Tibial nerve (tissue), 4 donors: ENCODE results near the gene DTWD1. TPM values are rescaled to one million over a fixed set of nuclear protein-coding genes. Genes with fewer than 3 reads are reported as not detected.

Experiments
- DNase-seq, 2 donors: peaks; one replicate each; pipeline ENCODE4 v3.0.0-alpha.2; 2019; ENCODE audit warnings: low spot score in 2 of 2
- H3K27ac ChIP-seq, 4 donors: fragments of 200-600 bp; sonication (generic) in 3 of 4; one replicate each; pipeline ENCODE4 v1.5.1; 2017 to 2019; ENCODE audit warnings: mild to moderate bottlenecking in 1 of 4
- H3K27me3 ChIP-seq, 2 donors: fragments of 200-600 bp; sonication (generic) in 1 of 2; one replicate each; pipeline versions ENCODE4 v1.5.1 to v1.6.0; 2017 to 2019
- H3K36me3 ChIP-seq, 3 donors: fragments of 200-600 bp; sonication (generic); one replicate each; pipeline ENCODE4 v1.5.1; 2018 to 2019
- H3K4me1 ChIP-seq, 4 donors: fragments of 200-600 bp; sonication (generic) in 3 of 4; one replicate each; pipeline ENCODE4 v1.5.1; 2017 to 2019
- H3K4me3 ChIP-seq, 4 donors: fragments of 200-600 bp; sonication (generic) in 3 of 4; one replicate each; pipeline ENCODE4 v1.5.1; 2017 to 2019; ENCODE audit warnings: mild to moderate bottlenecking in 1 of 4, moderate library complexity in 1 of 4
- H3K9me3 ChIP-seq, 4 donors: fragments of 200-600 bp; sonication (generic) in 3 of 4; one replicate each; pipeline ENCODE4 v1.5.1; 2017 to 2019
- EP300 ChIP-seq, 2 donors: sonication (generic); formaldehyde crosslinking; IDR thresholded peaks; one replicate each; pipeline ENCODE4 v1.6.1; 2017; ENCODE audit warnings: antibody characterized with exemption in 2 of 2, mild to moderate bottlenecking in 1 of 2
- POLR2A ChIP-seq, 2 donors: fragments of 450-650 bp; IDR thresholded peaks; one replicate each; pipeline ENCODE4 v1.6.1; 2017; ENCODE audit warnings: antibody characterized with exemption in 2 of 2, mild to moderate bottlenecking in 2 of 2, moderate library complexity in 2 of 2
- WGBS, 2 donors: methylation state at CpG; one replicate each; pipeline ENCODE4 v1.1.5; 2018; 5-methylcytosine and 5-hydroxymethylcytosine counted together
- total RNA-seq, 4 donors: library from RNA; depleted of rRNA; stranded (reverse); fragments of >200 nt; gene quantifications; one replicate each; pipeline ENCODE4 v1.1.0, GENCODE V29; 2016
- TF ChIP-seq, protein P1 (sequence below), 5 experiments: fragments of 200-600 bp in 3 of 5; fragments of 450-650 bp in 2 of 5; sonication (generic) in 3 of 5; IDR thresholded peaks; one replicate each; pipeline ENCODE4 v1.5.1; 2016 to 2019; ENCODE audit warnings: antibody characterized with exemption in 5 of 5, mild to moderate bottlenecking in 3 of 5, moderate library complexity in 2 of 5

DTWD1 gene
- total RNA-seq, 4 donors from 2014 or later, result 16.1 to 42.9 (median 18.3) TPM

DNA sequence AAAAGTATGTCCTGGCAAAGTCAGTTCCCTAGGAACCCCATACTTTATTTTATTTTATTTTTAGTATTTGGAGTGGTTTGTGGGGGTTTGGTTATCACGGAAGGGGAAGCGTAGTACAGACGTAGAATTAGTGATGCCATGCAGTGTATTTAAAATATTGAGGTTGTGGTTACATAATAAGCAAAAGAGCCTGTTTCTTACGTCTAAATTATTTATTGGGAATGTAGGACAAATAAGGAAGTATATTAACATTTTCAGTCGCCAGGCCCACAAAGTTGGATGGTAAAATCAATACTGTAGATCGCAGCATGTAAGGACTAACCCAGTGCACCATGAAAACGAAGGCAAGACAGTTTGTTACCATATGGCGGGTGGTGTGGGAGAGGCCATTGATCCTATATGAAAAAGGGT, 558 bp downstream of the DTWD1 start:
- Histone ChIP-seq H3K9me3 (peaks cover 0 to 16% (median 0%) of the 10 kb centered on the region in 4 donors), H3K4me3 (peak overlapping the region; percentile 54 to 83 (median 70)), H3K36me3 (peaks cover 0 to 20% (median 0%) of the 10 kb centered on the region in 3 donors), H3K27me3 (no peaks in the 10 kb centered on the region), H3K4me1 (peaks cover 0 to 40% (median 13%) of the 10 kb centered on the region in 4 donors), H3K27ac (peak overlapping the region; percentile 89 to 95 (median 92))
- 10% methylated on average over 8 of the region's 8 CpGs for WGBS, 2 donors
- TF ChIP-seq, protein P1, sequence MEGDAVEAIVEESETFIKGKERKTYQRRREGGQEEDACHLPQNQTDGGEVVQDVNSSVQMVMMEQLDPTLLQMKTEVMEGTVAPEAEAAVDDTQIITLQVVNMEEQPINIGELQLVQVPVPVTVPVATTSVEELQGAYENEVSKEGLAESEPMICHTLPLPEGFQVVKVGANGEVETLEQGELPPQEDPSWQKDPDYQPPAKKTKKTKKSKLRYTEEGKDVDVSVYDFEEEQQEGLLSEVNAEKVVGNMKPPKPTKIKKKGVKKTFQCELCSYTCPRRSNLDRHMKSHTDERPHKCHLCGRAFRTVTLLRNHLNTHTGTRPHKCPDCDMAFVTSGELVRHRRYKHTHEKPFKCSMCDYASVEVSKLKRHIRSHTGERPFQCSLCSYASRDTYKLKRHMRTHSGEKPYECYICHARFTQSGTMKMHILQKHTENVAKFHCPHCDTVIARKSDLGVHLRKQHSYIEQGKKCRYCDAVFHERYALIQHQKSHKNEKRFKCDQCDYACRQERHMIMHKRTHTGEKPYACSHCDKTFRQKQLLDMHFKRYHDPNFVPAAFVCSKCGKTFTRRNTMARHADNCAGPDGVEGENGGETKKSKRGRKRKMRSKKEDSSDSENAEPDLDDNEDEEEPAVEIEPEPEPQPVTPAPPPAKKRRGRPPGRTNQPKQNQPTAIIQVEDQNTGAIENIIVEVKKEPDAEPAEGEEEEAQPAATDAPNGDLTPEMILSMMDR (IDR thresholded peaks at IDR 0.05), result no peak
- TF ChIP-seq POLR2A (IDR thresholded peaks at IDR 0.05) (no peak), EP300 (IDR thresholded peaks at IDR 0.05) (no peak)
- DNase-seq, result no peak

- H3K9me3 ChIP-seq, result peaks cover 0 to 16% (median 0%) of the 10 kb centered on the region in 4 donors
- no peak for DNase-seq
- H3K27me3 ChIP-seq, result no peaks in the 10 kb centered on the region
- peak overlapping the region; percentile 89 to 95 (median 92) for H3K27ac ChIP-seq
- no peak for TF ChIP-seq POLR2A (IDR thresholded peaks at IDR 0.05)
- no peak for TF ChIP-seq EP300 (IDR thresholded peaks at IDR 0.05)
- TF ChIP-seq, protein P1 (IDR thresholded peaks at IDR 0.05), result no peak
- H3K36me3 ChIP-seq, result peaks cover 0 to 23% (median 0%) of the 10 kb centered on the region in 3 donors
- H3K4me3 ChIP-seq, result peak overlapping the region; percentile 54 to 83 (median 70)
- H3K4me1 ChIP-seq, result peaks cover 0 to 40% (median 13%) of the 10 kb centered on the region in 4 donors
- WGBS, 2 donors, result 8 to 34% methylated on average over 1 of the region's 1 CpG
Measured at GRCh38 chr15:49621887-49622286, 1.0 kb downstream of the DTWD1 start.

DNA sequence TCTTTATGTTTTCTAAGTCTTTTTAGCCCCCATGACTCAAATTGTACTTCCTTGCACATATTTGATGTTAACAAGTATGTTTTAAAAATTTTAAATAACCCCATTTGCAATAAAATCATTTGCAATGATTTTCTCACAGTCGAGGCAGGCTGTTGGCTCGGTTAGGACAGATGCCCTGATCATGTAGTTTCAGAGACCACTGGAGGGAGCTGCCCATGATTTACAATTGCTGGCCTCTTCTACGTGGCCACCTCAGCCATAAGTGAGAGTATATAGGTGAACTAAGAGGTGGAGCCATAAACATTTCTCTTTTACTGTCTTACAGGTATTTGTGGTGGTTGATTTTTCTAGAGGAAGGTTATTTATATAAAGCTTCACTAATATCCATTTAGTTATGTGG, 1.7 kb downstream of the DTWD1 start:
- DNase-seq, result no peak
- no peaks in the 10 kb centered on the region for H3K27me3 ChIP-seq
- TF ChIP-seq, protein P1 (IDR thresholded peaks at IDR 0.05), result no peak
- TF ChIP-seq POLR2A (IDR thresholded peaks at IDR 0.05) (no peak), EP300 (IDR thresholded peaks at IDR 0.05) (no peak)
- peaks cover 0 to 29% (median 0%) of the 10 kb centered on the region in 3 donors for H3K36me3 ChIP-seq
- 50 to 52% methylated on average over 3 of the region's 3 CpGs for WGBS, 2 donors
- peaks cover 0 to 45% (median 13%) of the 10 kb centered on the region in 4 donors for H3K4me1 ChIP-seq
- peak overlapping the region in 1 of 4 donors; percentile 60 for H3K4me3 ChIP-seq
- peaks cover 0 to 16% (median 0%) of the 10 kb centered on the region in 4 donors for H3K9me3 ChIP-seq
- H3K27ac ChIP-seq, result peak overlapping the region in 2 of 4 donors; percentile 91 to 95

- 18 to 27% methylated on average over 2 of the region's 2 CpGs for WGBS, 2 donors
- no peaks in the 10 kb centered on the region for H3K27me3 ChIP-seq
- H3K9me3 ChIP-seq, result peaks cover 0 to 16% (median 0%) of the 10 kb centered on the region in 4 donors
- peaks cover 0 to 30% (median 0%) of the 10 kb centered on the region in 3 donors for H3K36me3 ChIP-seq
- H3K4me3 ChIP-seq, result no peak overlapping the region
- peak overlapping the region in 2 of 4 donors; percentile 34 to 95 for H3K27ac ChIP-seq
- no peak for DNase-seq
- TF ChIP-seq, protein P1 (IDR thresholded peaks at IDR 0.05), result no peak
- peaks cover 0 to 47% (median 13%) of the 10 kb centered on the region in 4 donors for H3K4me1 ChIP-seq
Measured at GRCh38 chr15:49624056-49624455, 3.2 kb downstream of the DTWD1 start.

GRCh38 chr15:49625460-49626036, 4.7 kb downstream of the DTWD1 start:
- H3K36me3 ChIP-seq, result peaks cover 0 to 31% (median 0%) of the 10 kb centered on the region in 3 donors
- H3K9me3 ChIP-seq, result peaks cover 0 to 16% (median 0%) of the 10 kb centered on the region in 4 donors
- H3K27ac ChIP-seq, result no peak overlapping the region
- no peak for DNase-seq
- no peak for TF ChIP-seq POLR2A (IDR thresholded peaks at IDR 0.05)
- no peak for TF ChIP-seq EP300 (IDR thresholded peaks at IDR 0.05)
- TF ChIP-seq, protein P1 (IDR thresholded peaks at IDR 0.05), result no peak
- no peak overlapping the region for H3K4me3 ChIP-seq
- 88% methylated on average over 5 of the region's 5 CpGs for WGBS, 2 donors
- H3K27me3 ChIP-seq, result no peaks in the 10 kb centered on the region
- peaks cover 0 to 42% (median 13%) of the 10 kb centered on the region in 4 donors for H3K4me1 ChIP-seq
